Mesendoderm (in vitro differentiated cells): Measurements from ENCODE around the gene PRCD.
"Not testable (repeated sequence)": the region's sequence is repeated elsewhere in the genome, so short reads cannot be mapped to it uniquely, and the experiment has no call there.

Source experiments
- DNase-seq: peaks from one replicate; pipeline ENCODE4 v3.0.0; 2013
- H2AK5ac ChIP-seq: 2 replicates; pipeline ENCODE4 v1.6.1; 2013; ENCODE audit warnings: low read length, inconsistent platforms
- H2BK120ac ChIP-seq: 2 replicates; pipeline ENCODE4 v1.6.1; 2013; ENCODE audit warnings: low read depth, mild to moderate bottlenecking, low read length, moderate library complexity, mixed read lengths
- H2BK15ac ChIP-seq: replicated peaks from 2 replicates; pipeline ENCODE4 v1.6.1; 2013; ENCODE audit warnings: low read depth, mild to moderate bottlenecking, moderate library complexity
- H2BK5ac ChIP-seq: 2 replicates; pipeline ENCODE4 v1.6.1; 2013; ENCODE audit warnings: low read length, inconsistent platforms
- H3K18ac ChIP-seq: 2 replicates; pipeline ENCODE4 v1.6.1; 2013; ENCODE audit warnings: mild to moderate bottlenecking, low read length, mixed read lengths
- H3K23ac ChIP-seq: one replicate; pipeline ENCODE4 v1.6.1; 2013; ENCODE audit warnings: low read length
- H3K27ac ChIP-seq: 2 replicates; pipeline ENCODE4 v1.5.1; 2013; ENCODE audit warnings: low read depth, mild to moderate bottlenecking, inconsistent platforms, low read length, moderate library complexity
- H3K27me3 ChIP-seq: 2 replicates; pipeline ENCODE4 v1.6.1; 2013; ENCODE audit warnings: low read length, control low read depth, mild to moderate bottlenecking, inconsistent platforms; ENCODE audit not compliant: insufficient read depth, poor library complexity
- H3K36me3 ChIP-seq: 2 replicates; pipeline ENCODE4 v1.6.1; 2013; ENCODE audit warnings: low read length, inconsistent platforms; ENCODE audit not compliant: control insufficient read depth, insufficient read depth
- H3K4ac ChIP-seq: one replicate; pipeline ENCODE4 v1.6.1; 2013; ENCODE audit warnings: low read depth, mild to moderate bottlenecking, low read length, moderate library complexity
- H3K4me1 ChIP-seq: 2 replicates; pipeline ENCODE4 v1.6.1; 2013; ENCODE audit warnings: low read depth, low read length, inconsistent platforms; ENCODE audit not compliant: control insufficient read depth
- H3K4me2 ChIP-seq: 2 replicates; pipeline ENCODE4 v1.6.1; 2013; ENCODE audit warnings: low read length
- H3K4me3 ChIP-seq: 2 replicates; pipeline ENCODE4 v1.5.1; 2013; ENCODE audit warnings: mild to moderate bottlenecking, low read length
- H3K56ac ChIP-seq: one replicate; pipeline ENCODE4 v1.6.1; 2013; ENCODE audit warnings: low read length
- H3K79me1 ChIP-seq: 2 replicates; pipeline ENCODE4 v1.6.1; 2013; ENCODE audit warnings: low read length, inconsistent platforms
- H3K79me2 ChIP-seq: 2 replicates; pipeline ENCODE4 v1.6.1; 2013; ENCODE audit warnings: mild to moderate bottlenecking, low read length; ENCODE audit not compliant: control insufficient read depth, insufficient read depth
- H3K9ac ChIP-seq: 2 replicates; pipeline ENCODE4 v1.6.1; 2013; ENCODE audit warnings: low read length, inconsistent platforms
- H4K5ac ChIP-seq: one replicate; pipeline ENCODE4 v1.6.1; 2013; ENCODE audit warnings: low read length
- H4K8ac ChIP-seq: one replicate; pipeline ENCODE4 v1.6.1; 2013; ENCODE audit warnings: low read depth, mild to moderate bottlenecking, control low read depth, low read length, moderate library complexity
- WGBS: extraction: QIAGEN DNeasy Blood & Tissue Kit; methylation state at CpG from one replicate; pipeline ENCODE4 v1.1.7; 2013; ENCODE audit warnings: low lambda C conversion rate, missing lambda C conversion rate; ENCODE audit not compliant: insufficient coverage; ENCODE audit errors: extremely low coverage; 5-methylcytosine and 5-hydroxymethylcytosine counted together

PRCD gene

DNA sequence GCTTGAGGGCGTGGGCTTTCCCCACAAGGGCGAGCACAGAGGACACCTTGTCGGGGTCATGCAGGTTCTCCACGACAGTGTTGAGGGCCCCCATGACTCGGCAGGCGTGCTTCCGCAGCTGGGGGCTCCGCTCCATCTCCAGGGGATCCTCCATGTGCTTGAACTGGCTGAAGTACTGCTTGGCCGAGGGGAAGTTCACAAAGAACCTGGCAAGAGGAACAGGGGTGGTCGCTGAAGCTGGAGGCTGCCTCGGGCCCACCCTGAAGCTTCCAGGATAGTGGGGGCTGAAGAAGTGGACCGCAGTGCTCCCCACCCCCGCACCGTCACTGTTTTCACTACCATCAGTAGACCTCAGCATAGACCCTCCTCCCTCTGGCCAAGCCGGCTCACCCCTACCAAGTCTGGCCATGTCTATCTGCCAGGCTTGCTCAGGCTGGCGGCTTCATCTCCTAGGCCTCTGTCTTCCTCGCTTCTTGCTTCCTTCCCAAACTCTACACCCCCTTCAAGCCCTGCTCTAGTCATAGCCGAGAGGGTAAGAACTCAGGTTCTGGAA is 8.3 kb upstream of the PRCD start:
- H3K27ac ChIP-seq, result no peak overlapping the region
- H2BK15ac ChIP-seq, result no peak overlapping the region
- no peak overlapping the region for H2BK120ac ChIP-seq
- H3K36me3 ChIP-seq, result no peaks in the 10 kb centered on the region
- no peaks in the 10 kb centered on the region for H3K79me2 ChIP-seq
- peak overlapping the region; percentile 22 for H3K56ac ChIP-seq
- no peak overlapping the region for H3K18ac ChIP-seq
- no peak overlapping the region for H2BK5ac ChIP-seq
- H2AK5ac ChIP-seq, result no peak overlapping the region
- no peak overlapping the region for H3K4me2 ChIP-seq
- H3K23ac ChIP-seq, result no peak overlapping the region
- no peak overlapping the region for H3K4me3 ChIP-seq
- no peak for DNase-seq
- H3K79me1 ChIP-seq, result no peaks in the 10 kb centered on the region
- no peak overlapping the region for H4K8ac ChIP-seq
- WGBS, result no CpG with 5 or more reads among the region's 18 CpGs
- no peak overlapping the region for H3K4ac ChIP-seq
- H3K27me3 ChIP-seq, result no peaks in the 10 kb centered on the region
- H3K4me1 ChIP-seq, result peaks cover 2% of the 10 kb centered on the region
- no peak overlapping the region for H4K5ac ChIP-seq
- no peak overlapping the region for H3K9ac ChIP-seq

DNA sequence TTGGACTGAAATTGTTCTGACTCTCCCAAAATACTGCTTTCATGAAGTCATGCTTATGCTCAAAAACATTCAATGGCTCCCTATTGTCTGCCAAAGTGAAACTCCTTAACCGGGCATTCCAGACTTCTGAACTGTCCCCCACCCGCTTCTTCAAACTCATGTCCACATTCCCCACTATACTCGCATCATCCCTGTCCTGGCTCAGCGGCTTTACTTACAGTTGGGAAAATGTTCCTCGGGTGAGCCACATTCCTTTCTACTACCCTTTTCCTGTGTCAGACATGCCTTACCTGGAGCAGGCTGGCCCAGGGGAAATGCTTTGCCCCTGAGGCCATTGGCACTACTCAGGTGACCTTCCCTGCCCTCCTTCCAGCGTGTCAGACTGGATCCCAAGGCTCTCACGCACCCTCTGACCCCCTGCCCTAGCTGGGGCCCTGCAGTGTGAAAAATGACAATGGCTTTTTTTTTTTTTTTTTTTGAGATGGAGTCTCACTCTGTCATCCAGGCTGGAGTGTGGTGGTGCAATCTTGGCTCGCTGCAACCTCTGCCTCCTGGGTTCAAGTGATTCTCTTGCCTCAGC is 7.7 kb upstream of the PRCD start:
- Histone ChIP-seq H2AK5ac (no peak overlapping the region), H4K5ac (no peak overlapping the region), H3K4me2 (no peak overlapping the region), H3K23ac (no peak overlapping the region), H2BK120ac (no peak overlapping the region), H3K56ac (no peak overlapping the region), H3K4ac (no peak overlapping the region), H3K27ac (no peak overlapping the region), H3K36me3 (no peaks in the 10 kb centered on the region), H3K4me1 (peaks cover 2% of the 10 kb centered on the region), H3K18ac (no peak overlapping the region), H2BK15ac (no peak overlapping the region), H3K9ac (no peak overlapping the region), H3K79me2 (no peaks in the 10 kb centered on the region), H2BK5ac (no peak overlapping the region), H3K79me1 (no peaks in the 10 kb centered on the region), H3K4me3 (no peak overlapping the region), H3K27me3 (peaks cover 1% of the 10 kb centered on the region), H4K8ac (no peak overlapping the region)
- DNase-seq, result peak; percentile 58
- no CpG with 5 or more reads among the region's 8 CpGs for WGBS

DNA sequence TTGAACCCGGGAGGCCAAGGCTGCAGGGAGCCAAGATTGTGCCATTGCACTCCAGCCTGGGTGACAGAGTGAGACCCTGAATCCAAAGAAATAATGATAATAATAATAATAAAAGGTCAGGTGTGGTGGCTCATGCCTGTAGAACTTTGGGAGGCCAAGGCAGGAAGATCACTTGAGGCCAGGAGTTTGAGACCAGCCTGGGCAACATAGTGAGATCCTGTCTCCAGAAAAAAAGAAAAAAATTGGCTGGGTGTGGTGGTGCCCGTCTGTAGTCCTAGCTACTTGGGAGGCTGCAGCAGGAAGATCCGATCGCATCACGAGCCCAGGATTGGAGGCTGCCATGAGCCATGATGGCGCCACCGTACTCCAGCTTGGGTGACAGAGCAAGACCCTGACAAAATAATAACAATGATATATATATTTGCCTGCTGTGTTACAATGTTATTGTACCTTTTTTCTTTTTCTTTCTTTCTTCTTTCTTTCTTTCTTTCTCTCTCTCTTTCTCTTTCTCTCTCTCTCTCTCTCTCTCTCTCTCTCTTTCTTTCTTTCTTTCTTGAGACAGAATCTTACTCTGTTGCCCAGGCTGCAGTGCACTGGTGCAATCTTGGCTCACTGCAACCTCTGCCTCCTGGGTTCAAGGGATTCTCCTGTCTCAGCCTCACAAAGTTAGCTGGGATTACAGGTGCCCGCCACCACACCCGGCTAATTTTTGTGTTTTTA is 6.0 kb upstream of the PRCD start:
- not testable (repeated sequence) for H3K4me2 ChIP-seq, H2BK15ac ChIP-seq, H3K4me1 ChIP-seq, H3K4me3 ChIP-seq, H3K4ac ChIP-seq, H4K8ac ChIP-seq, H3K56ac ChIP-seq, H3K18ac ChIP-seq, H4K5ac ChIP-seq, H3K23ac ChIP-seq, H3K27me3 ChIP-seq, H3K36me3 ChIP-seq, H2AK5ac ChIP-seq, H3K27ac ChIP-seq, H3K79me2 ChIP-seq, DNase-seq, H3K79me1 ChIP-seq, H2BK5ac ChIP-seq, H3K9ac ChIP-seq, H2BK120ac ChIP-seq
- no CpG with 5 or more reads among the region's 9 CpGs for WGBS

DNA sequence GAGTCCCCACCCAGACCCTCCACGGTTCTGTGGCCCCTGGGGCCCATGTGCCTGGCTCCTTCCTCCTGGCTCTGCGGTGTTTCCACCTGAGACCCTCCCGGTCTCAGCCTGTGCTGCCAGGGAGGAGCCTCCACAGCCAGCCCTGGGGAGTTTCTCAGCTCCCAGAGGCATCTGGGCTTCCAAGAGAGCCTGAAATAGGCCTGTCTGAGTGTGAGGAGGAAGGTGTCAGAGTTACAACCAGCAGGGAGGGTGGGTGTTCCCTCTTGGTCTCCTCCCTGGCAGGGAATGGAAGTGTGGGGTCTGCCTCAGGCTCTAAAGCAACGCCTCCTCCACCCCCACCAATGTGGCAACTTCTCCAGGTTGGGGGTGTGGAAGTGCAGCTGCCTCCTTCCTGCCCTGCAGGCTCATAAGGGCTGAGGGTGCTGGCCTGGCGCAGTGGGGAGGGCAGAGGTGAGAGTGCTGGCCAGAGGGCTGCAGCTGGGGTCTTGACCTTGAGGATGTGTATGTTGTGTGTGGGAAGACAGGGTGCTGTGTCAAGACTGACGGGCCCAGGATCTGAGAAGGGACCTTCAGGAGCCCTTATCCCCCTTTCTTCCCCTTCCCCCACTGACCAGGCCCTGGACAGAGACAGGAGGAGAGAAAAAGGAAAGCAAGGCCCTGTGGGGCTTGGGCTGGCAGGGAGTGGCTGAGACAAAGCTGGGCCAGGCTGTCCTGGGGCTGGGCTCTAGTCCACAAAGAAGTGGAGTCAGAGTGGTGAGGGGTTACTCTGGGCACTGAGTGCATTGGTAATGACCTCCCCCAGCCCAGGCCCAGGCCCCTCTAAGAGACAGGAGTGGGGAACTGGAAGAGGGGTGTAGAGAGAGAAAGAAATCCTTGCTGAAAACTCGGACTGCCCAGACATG is 4.8 kb upstream of the PRCD start:
- H3K36me3 ChIP-seq, result no peaks in the 10 kb centered on the region
- H3K4me1 ChIP-seq, result peaks cover 2% of the 10 kb centered on the region
- H3K56ac ChIP-seq, result peak overlapping the region; percentile 44
- H3K27ac ChIP-seq, result no peak overlapping the region
- no peak overlapping the region for H3K18ac ChIP-seq
- H3K79me2 ChIP-seq, result no peaks in the 10 kb centered on the region
- H4K8ac ChIP-seq, result no peak overlapping the region
- DNase-seq, result peak; percentile 51
- H2AK5ac ChIP-seq, result no peak overlapping the region
- no peak overlapping the region for H4K5ac ChIP-seq
- H2BK15ac ChIP-seq, result no peak overlapping the region
- no peak overlapping the region for H3K4me3 ChIP-seq
- no peak overlapping the region for H3K4ac ChIP-seq
- no peak overlapping the region for H2BK5ac ChIP-seq
- H3K4me2 ChIP-seq, result no peak overlapping the region
- peaks cover 1% of the 10 kb centered on the region for H3K27me3 ChIP-seq
- H3K23ac ChIP-seq, result no peak overlapping the region
- no peak overlapping the region for H2BK120ac ChIP-seq
- no peak overlapping the region for H3K9ac ChIP-seq
- WGBS, result no CpG with 5 or more reads among the region's 7 CpGs
- no peaks in the 10 kb centered on the region for H3K79me1 ChIP-seq

DNA sequence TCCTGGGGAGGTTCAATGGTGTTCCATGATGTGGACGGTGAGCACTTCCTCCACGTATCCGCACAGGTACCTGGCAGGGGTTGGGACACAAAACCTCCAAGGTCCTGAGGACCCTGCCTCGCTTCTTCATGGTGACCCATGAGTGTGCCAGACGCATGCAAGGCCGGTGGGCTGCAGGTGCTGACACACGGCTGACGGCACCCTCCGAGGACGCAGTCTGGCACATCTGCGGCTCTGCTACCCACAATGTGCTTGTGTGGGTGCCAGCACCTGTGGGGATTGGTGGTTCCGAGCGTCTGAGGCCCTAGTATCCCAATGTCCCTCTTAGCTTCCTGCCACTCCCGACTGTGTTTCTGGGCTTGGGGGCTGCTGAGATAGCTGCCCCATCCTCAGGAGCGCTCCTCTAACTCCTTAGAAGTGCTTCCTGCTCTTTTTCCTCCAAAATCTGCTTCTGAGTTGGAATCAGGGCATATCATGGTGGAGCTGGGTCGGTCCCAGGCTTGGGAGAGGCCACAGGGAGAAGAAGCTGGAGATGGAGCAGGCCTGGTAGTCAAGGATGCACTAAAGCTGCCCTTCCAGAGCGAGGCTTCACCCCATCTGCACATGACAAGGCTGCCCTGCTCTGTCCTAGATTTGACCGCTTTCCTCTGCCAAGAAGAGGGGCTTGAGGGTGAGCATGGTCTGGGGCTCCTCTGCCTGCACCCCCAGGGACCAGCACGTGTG is 3.9 kb upstream of the PRCD start:
- no peak overlapping the region for H2BK120ac ChIP-seq
- H4K5ac ChIP-seq, result no peak overlapping the region
- no peaks in the 10 kb centered on the region for H3K79me1 ChIP-seq
- no peaks in the 10 kb centered on the region for H3K79me2 ChIP-seq
- H3K27me3 ChIP-seq, result peaks cover 1% of the 10 kb centered on the region
- H3K56ac ChIP-seq, result peak overlapping the region; percentile 40
- peak overlapping the region; percentile 49 for H2AK5ac ChIP-seq
- no peak overlapping the region for H3K4ac ChIP-seq
- H3K23ac ChIP-seq, result no peak overlapping the region
- H3K9ac ChIP-seq, result no peak overlapping the region
- no peak overlapping the region for H3K27ac ChIP-seq
- H2BK5ac ChIP-seq, result no peak overlapping the region
- peaks cover 5% of the 10 kb centered on the region for H3K4me1 ChIP-seq
- H3K4me2 ChIP-seq, result no peak overlapping the region
- WGBS, result no CpG with 5 or more reads among the region's 19 CpGs
- no peaks in the 10 kb centered on the region for H3K36me3 ChIP-seq
- H3K18ac ChIP-seq, result no peak overlapping the region
- H4K8ac ChIP-seq, result no peak overlapping the region
- H2BK15ac ChIP-seq, result no peak overlapping the region
- no peak overlapping the region for H3K4me3 ChIP-seq
- DNase-seq, result no peak
